GM13977 (cell line): ENCODE results near the gene ZNF697.
A peak's percentile ranks its signal among the peaks of the same experiment; 100 is the strongest.

Experiments used
- DNase-seq: peaks from one replicate; pipeline ENCODE4 v3.0.0; 2012; ENCODE audit warnings: low spot score
- CTCF ChIP-seq: IDR thresholded peaks from 2 replicates; pipeline ENCODE4 v1.5.1; 2012; ENCODE audit warnings: mild to moderate bottlenecking, control low read depth; ENCODE audit not compliant: insufficient read depth; ENCODE audit errors: extremely low read depth, missing control alignments
- in situ Hi-C: fragments of 300-500 bp; cut with MboI; formaldehyde crosslinking; loops from one replicate; pipeline ENCODE4 v1.12.0; 2022; ENCODE audit warnings: low sequenced_read_pairs, low pct_unique_long_range_greater_than_20kb, mixed read lengths, inconsistent platforms; ENCODE audit not compliant: unreplicated experiment

The ZNF697 gene

GRCh38 chr1:119675349-119676345, 27.6 kb upstream of the ZNF697 start:
- peak; percentile 72 for TF ChIP-seq CTCF
- in situ Hi-C loops: no loop called here
- DNase-seq: peak; percentile 77

- in situ Hi-C loops: no loop called here
- peak; percentile 77 for TF ChIP-seq CTCF
- peak; percentile 50 for DNase-seq
Measured at GRCh38 chr1:119674835-119675289, 26.8 kb upstream of the ZNF697 start.

GRCh38 chr1:119674111-119674526, 26.1 kb upstream of the ZNF697 start:
- TF ChIP-seq CTCF: no peak
- DNase-seq: no peak
- in situ Hi-C loops: no loop called here

- in situ Hi-C loops: no loop called here
Measured at GRCh38 chr1:119673171-119673940, 25.3 kb upstream of the ZNF697 start.

GRCh38 chr1:119670898-119671297, 22.8 kb upstream of the ZNF697 start:
- no peak for DNase-seq
- TF ChIP-seq CTCF: no peak
- in situ Hi-C loops: no loop called here

More at GRCh38 chr1:119673171-119673940, 25.3 kb upstream of the ZNF697 start:
- no peak for TF ChIP-seq CTCF
- DNase-seq: no peak

GRCh38 chr1:119667173-119667572, 19.1 kb upstream of the ZNF697 start:
- no peak for TF ChIP-seq CTCF
- no peak for DNase-seq
- in situ Hi-C loops: no loop called here
